ENCODE measurements around the gene ZNF124.

DNA sequence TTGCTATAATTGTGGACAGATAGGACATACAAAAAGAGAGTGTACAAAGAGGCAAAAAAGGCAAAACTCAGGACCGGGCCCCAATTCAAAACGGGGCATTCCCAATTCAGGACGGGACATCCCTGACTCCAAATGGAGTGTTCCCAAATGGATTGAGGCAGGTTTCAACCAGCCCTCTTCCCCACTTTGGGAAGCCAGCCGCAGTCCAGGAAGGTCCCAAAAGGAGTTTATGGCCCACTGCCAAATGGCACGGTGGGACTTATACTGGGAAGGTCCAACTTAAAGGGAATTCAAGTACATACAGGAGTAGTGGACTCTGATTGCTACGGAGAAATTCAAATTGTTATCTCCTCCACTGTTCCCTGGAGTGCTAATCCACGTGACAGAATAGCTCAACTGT lies 64.1 kb downstream of the ZNF124 start:
- TF ChIP-seq, protein P1, sequence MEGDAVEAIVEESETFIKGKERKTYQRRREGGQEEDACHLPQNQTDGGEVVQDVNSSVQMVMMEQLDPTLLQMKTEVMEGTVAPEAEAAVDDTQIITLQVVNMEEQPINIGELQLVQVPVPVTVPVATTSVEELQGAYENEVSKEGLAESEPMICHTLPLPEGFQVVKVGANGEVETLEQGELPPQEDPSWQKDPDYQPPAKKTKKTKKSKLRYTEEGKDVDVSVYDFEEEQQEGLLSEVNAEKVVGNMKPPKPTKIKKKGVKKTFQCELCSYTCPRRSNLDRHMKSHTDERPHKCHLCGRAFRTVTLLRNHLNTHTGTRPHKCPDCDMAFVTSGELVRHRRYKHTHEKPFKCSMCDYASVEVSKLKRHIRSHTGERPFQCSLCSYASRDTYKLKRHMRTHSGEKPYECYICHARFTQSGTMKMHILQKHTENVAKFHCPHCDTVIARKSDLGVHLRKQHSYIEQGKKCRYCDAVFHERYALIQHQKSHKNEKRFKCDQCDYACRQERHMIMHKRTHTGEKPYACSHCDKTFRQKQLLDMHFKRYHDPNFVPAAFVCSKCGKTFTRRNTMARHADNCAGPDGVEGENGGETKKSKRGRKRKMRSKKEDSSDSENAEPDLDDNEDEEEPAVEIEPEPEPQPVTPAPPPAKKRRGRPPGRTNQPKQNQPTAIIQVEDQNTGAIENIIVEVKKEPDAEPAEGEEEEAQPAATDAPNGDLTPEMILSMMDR (IDR thresholded peaks at IDR 0.05; ENCODE audit: poor library complexity) = no peak
- TF ChIP-seq EZH2 (IDR thresholded peaks at IDR 0.05; ENCODE audit: borderline replicate concordance) (no peak), EZH2phosphoT487 (IDR thresholded peaks at IDR 0.05; ENCODE audit: low read depth, severe bottlenecking, unreplicated experiment) (no peak)

Data from hepatocyte (in vitro differentiated cells).